K562 (cell line): ENCODE results near the gene SLC5A5. TPM values are rescaled to one million over a fixed set of nuclear protein-coding genes. Genes with fewer than 3 reads are reported as not detected.

Source experiments
- BCOR ChIP-seq: fragments of 450-650 bp; IDR thresholded peaks from 2 replicates; pipeline ENCODE4 v1.6.1; 2016
- CEBPG ChIP-seq, 3 experiments: fragments of 200-800 bp in 1 of 3; sonication (Bioruptor generic) in 1 of 3; sonication (generic) in 1 of 3; formaldehyde crosslinking in 1 of 3; IDR thresholded peaks in 2 of 3; conservative IDR thresholded peaks in 1 of 3; 2 replicates each; pipeline versions ENCODE4 v1.6.1 to v1.8.0; 2016 to 2022; ENCODE audit warnings: missing compliant biosample characterization in 2 of 3, missing genetic modification characterization in 2 of 3, mild to moderate bottlenecking in 1 of 3, missing genetic modification reagents in 1 of 3
- CREBBP ChIP-seq: IDR thresholded peaks from one replicate; pipeline ENCODE4 v1.6.1; 2012; ENCODE audit warnings: low read depth, mild to moderate bottlenecking, control low read depth, inconsistent platforms, low read length
- DEAF1 ChIP-seq: fragments of 450-650 bp; formaldehyde crosslinking; IDR thresholded peaks from 2 replicates; pipeline ENCODE4 v1.4.0; 2020; ENCODE audit warnings: mild to moderate bottlenecking, moderate library complexity
- EGR1 ChIP-seq: fragments of 450-650 bp; conservative IDR thresholded peaks from 2 replicates; pipeline ENCODE4 v1.6.1; 2017; ENCODE audit warnings: mild to moderate bottlenecking
- ELF1 ChIP-seq: fragments of 200-800 bp; sonication (Bioruptor generic); IDR thresholded peaks from 2 replicates; pipeline ENCODE4 v1.6.1; 2016; ENCODE audit warnings: missing genetic modification characterization, missing compliant biosample characterization
- ELF2 ChIP-seq: fragments of 250-450 bp; sonication (Bioruptor Pico); IDR thresholded peaks from 2 replicates; pipeline ENCODE4 v1.5.0; 2021; ENCODE audit warnings: mild to moderate bottlenecking
- EZH2 ChIP-seq: IDR thresholded peaks from 2 replicates; pipeline ENCODE4 v1.6.1; 2012; ENCODE audit warnings: low read depth, mild to moderate bottlenecking, inconsistent platforms, low read length, borderline replicate concordance
- FOXJ2 ChIP-seq: fragments of 200-800 bp; sonication (Bioruptor generic); IDR thresholded peaks from 2 replicates; pipeline ENCODE4 v1.6.1; 2016; ENCODE audit warnings: missing genetic modification characterization, missing compliant biosample characterization
- FOXK1 ChIP-seq: sonication (generic); formaldehyde crosslinking; IDR thresholded peaks from 2 replicates; pipeline ENCODE4 v1.8.0; 2022; ENCODE audit warnings: missing genetic modification reagents, mild to moderate bottlenecking, borderline replicate concordance
- MEIS2 ChIP-seq: fragments of 450-650 bp; IDR thresholded peaks from 2 replicates; pipeline ENCODE4 v1.6.1; 2014; ENCODE audit warnings: mild to moderate bottlenecking; ENCODE audit not compliant: partially characterized antibody
- MLX ChIP-seq, 2 experiments: fragments of 450-650 bp in 1 of 2; sonication (generic) in 1 of 2; formaldehyde crosslinking; conservative IDR thresholded peaks; 2 replicates each; pipeline versions ENCODE4 v1.4.0 to v1.8.1; 2020 to 2022; ENCODE audit warnings: mild to moderate bottlenecking in 1 of 2, missing genetic modification reagents in 1 of 2
- MYC ChIP-seq, 2 experiments: fragments of 250-450 bp in 1 of 2; sonication (Bioruptor Pico) in 1 of 2; IDR thresholded peaks; 2 replicates each; pipeline versions ENCODE4 v1.5.1 to v1.6.1; 2012 to 2021; ENCODE audit warnings: low read depth in 2 of 2, borderline replicate concordance in 1 of 2, improper control_type of control experiment in 1 of 2, low read length in 1 of 2, mild to moderate bottlenecking in 1 of 2, moderate library complexity in 1 of 2
- NR3C1 ChIP-seq: sonication (generic); formaldehyde crosslinking; IDR thresholded peaks from 2 replicates; pipeline ENCODE4 v1.8.1; 2022; ENCODE audit warnings: missing genetic modification reagents
- POLR2A ChIP-seq: fragments of 450-650 bp; conservative IDR thresholded peaks from 2 replicates; pipeline ENCODE4 v1.6.1; 2016
- PTBP1 ChIP-seq: fragments of 200-400 bp; formaldehyde crosslinking; IDR thresholded peaks from 2 replicates; pipeline ENCODE4 v1.6.1; 2017; ENCODE audit warnings: low read depth, low read length
- SAP30 ChIP-seq: fragments of 200-600 bp; sonication (generic); IDR thresholded peaks from 2 replicates; pipeline ENCODE4 v1.6.1; 2012; ENCODE audit warnings: borderline replicate concordance, low read depth, mild to moderate bottlenecking, moderate library complexity, low read length, control low read depth, inconsistent platforms; ENCODE audit not compliant: insufficient read depth, poor library complexity, severe bottlenecking
- SRF ChIP-seq, 2 experiments: fragments of 250-450, 450-650 bp in 1 of 2; sonication (Bioruptor Pico) in 1 of 2; sonication (generic) in 1 of 2; formaldehyde crosslinking; IDR thresholded peaks; 2 replicates each; pipeline versions ENCODE4 v1.5.0 to v1.5.1; 2020 to 2022; ENCODE audit warnings: mild to moderate bottlenecking in 1 of 2, missing genetic modification reagents in 1 of 2
- TSC22D4 ChIP-seq: fragments of 450-650 bp; IDR thresholded peaks from 2 replicates; pipeline ENCODE4 v1.6.1; 2016; ENCODE audit warnings: missing genetic modification characterization, missing biosample characterization, control low read depth
- YBX1 ChIP-seq: fragments of 450-650 bp; IDR thresholded peaks from 2 replicates; pipeline ENCODE4 v1.7.1; 2016; ENCODE audit warnings: mild to moderate bottlenecking
- ZC3H11A ChIP-seq: IDR thresholded peaks from 2 replicates; pipeline ENCODE4 v1.6.1; 2012; ENCODE audit warnings: low read depth, low read length, improper control_type of control experiment
- ZNF699 ChIP-seq: fragments of 250-450 bp; sonication (Bioruptor Pico); IDR thresholded peaks from 2 replicates; pipeline ENCODE4 v1.8.0; 2021; ENCODE audit warnings: mild to moderate bottlenecking, moderate library complexity; ENCODE audit not compliant: insufficient replicate concordance
- ZNF778 ChIP-seq: fragments of 450-650 bp; formaldehyde crosslinking; IDR thresholded peaks from 2 replicates; pipeline ENCODE4 v1.4.0; 2020; ENCODE audit warnings: mild to moderate bottlenecking, moderate library complexity
- polyA plus RNA-seq, 8 experiments: library from polyadenylated mRNA; depleted of rRNA in 4 of 8; stranded (reverse) in 5 of 8; unstranded in 3 of 8; fragments of >200 nt; fragmentation: Nextera tagmentation in 2 of 8; fragmentation: Illumina TruSeq in 1 of 8; extraction: Ambion mirVana in 2 of 8; extraction: Trizol in 1 of 8; gene quantifications; 2 replicates each; pipeline versions ENCODE4 v1.2.1 to v1.2.3, GENCODE V29; 2011 to 2014; ENCODE audit warnings: inconsistent platforms in 1 of 8, missing spikeins in 1 of 8
- total RNA-seq, 7 experiments: library from RNA; depleted of rRNA in 6 of 7; stranded (reverse); fragments of >200 nt in 6 of 7; fragmentation: Illumina TruSeq in 2 of 7; extraction: Trizol in 2 of 7; gene quantifications; 2 replicates each; pipeline versions ENCODE4 v1.2.1 to v1.2.3, GENCODE V29; 2011 to 2021; ENCODE audit warnings: low replicate concordance in 1 of 7
- TF ChIP-seq, protein P1 (sequence below): fragments of 250-450 bp; sonication (Bioruptor Pico); IDR thresholded peaks from 2 replicates; pipeline ENCODE4 v1.8.0; 2021; ENCODE audit warnings: moderate library complexity, mild to moderate bottlenecking, inconsistent platforms

Gene SLC5A5
- total and polyA plus RNA-seq, 9 of the 15 experiments (the other 6 are each of a cell fraction or from before 2014, with no cell fraction given), result 0.10 to 0.73 (median 0.23) TPM

- TF ChIP-seq SRF (CRISPR knock-in tag; IDR thresholded peaks at IDR 0.05) (no peak), FOXK1 (CRISPR knock-in tag) (no peak), CEBPG (CRISPR knock-in tag; IDR thresholded peaks at IDR 0.05) (no peak; the same call in 1 of the 2 replicates), CEBPG (tag; conservative IDR thresholded peaks at IDR 0.05 in 1 of 2, IDR thresholded peaks at IDR 0.05 in 1 of 2) (no peak), BCOR (peak; percentile 70), PTBP1 (0 out of 2 replicates have a peak, but pooled peaks have one; percentile 31), SAP30 (peak; percentile 97), POLR2A (peak; percentile 91), ELF1 (tag) (peak; percentile 70; the same call in 1 of the 2 replicates), FOXJ2 (tag) (peak; percentile 73; the same call in 1 of the 2 replicates), ZNF699 (CRISPR knock-in tag) (no peak), CREBBP (no peak), DEAF1 (peak; percentile 97), EGR1 (peak; percentile 44), MLX (CRISPR knock-in tag; conservative IDR thresholded peaks at IDR 0.05) (no peak), ELF2 (CRISPR knock-in tag) (peak; percentile 43; the same call in 1 of the 2 replicates), TSC22D4 (tag) (no peak), NR3C1 (no peak), ZNF778 (CRISPR knock-in tag) (no peak), MEIS2 (peak; percentile 26), YBX1 (no peak), ZC3H11A (no peak; the same call in 1 of the 2 replicates), EZH2 (no peak), MYC (IDR thresholded peaks at IDR 0.05; ENCODE audit: low read depth, low read length) (peak; percentile 100), MYC (CRISPR knock-in tag; IDR thresholded peaks at IDR 0.05; ENCODE audit: borderline replicate concordance, low read depth) (peak; percentile 99)
- TF ChIP-seq, protein P1, sequence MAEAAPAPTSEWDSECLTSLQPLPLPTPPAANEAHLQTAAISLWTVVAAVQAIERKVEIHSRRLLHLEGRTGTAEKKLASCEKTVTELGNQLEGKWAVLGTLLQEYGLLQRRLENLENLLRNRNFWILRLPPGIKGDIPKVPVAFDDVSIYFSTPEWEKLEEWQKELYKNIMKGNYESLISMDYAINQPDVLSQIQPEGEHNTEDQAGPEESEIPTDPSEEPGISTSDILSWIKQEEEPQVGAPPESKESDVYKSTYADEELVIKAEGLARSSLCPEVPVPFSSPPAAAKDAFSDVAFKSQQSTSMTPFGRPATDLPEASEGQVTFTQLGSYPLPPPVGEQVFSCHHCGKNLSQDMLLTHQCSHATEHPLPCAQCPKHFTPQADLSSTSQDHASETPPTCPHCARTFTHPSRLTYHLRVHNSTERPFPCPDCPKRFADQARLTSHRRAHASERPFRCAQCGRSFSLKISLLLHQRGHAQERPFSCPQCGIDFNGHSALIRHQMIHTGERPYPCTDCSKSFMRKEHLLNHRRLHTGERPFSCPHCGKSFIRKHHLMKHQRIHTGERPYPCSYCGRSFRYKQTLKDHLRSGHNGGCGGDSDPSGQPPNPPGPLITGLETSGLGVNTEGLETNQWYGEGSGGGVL (CRISPR knock-in tag), result no peak
Measured at GRCh38 chr19:17932485-17933338, 61.0 kb downstream of the SLC5A5 start, which contains the start of gene CCDC124 (continued).
